Measurements from ENCODE around the gene MED27.
"Not testable (repeated sequence)": the region's sequence is repeated elsewhere in the genome, so short reads cannot be mapped to it uniquely, and the experiment has no call there.

DNA sequence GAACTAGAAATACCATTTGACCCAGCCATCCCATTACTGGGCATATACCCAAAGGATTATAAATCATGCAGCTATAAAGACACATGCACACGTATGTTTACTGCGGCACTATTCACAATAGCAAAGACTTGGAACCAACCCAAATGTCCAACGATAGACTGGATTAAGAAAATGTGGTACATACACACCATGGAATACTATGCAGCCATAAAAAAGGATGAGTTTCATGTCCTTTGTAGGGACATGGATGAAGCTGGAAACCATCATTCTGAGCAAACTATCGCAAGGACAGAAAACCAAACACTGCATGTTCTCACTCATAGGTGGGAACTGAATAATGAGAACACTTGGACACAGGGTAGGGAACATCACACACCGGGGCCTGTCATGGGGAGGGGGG lies 158.0 kb downstream of the MED27 start:
- not testable (repeated sequence) for TF ChIP-seq EZH2 (IDR thresholded peaks at IDR 0.05; ENCODE audit: insufficient read depth, poor library complexity, severe bottlenecking); EZH2phosphoT487 (IDR thresholded peaks at IDR 0.05; ENCODE audit: insufficient read depth, low read depth)
